Measurements from ENCODE around the gene GFI1B.

Gene GFI1B

DNA sequence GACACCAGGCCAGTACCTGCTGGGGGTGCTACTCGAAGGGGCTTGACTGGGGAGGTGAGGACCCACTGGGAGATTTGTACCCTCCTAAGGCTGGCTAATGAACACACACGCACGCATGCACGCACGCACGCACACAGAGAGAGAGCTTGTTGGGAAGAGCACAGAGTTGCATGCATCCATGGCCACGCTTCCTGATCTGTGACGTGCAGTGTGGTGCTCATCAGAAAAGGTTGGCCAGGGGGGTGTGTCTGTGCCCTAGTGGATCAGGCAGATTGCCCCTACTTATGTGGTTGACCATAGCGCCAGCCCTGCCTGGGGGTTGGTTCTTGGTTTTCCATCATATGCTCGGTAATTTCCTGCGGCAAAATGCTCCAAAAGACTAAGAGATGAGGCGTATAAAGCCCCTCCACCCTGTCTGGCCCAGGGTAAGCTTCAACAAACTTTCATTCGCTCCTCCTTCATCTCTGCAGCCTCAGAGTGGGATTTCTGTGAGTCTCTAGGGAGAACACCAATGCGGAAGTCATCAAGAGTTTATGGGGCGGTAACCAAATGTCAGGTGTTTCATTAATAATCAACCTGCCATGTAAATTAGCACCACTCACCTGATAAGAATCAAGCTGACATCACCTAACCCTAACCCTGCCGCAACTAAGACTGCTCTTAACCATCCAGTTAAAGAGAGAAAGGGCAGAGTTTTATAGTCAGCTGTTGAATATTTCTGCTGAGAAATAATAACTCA, 8.0 kb upstream of the GFI1B start:
- no peak for DNase-seq

DNA sequence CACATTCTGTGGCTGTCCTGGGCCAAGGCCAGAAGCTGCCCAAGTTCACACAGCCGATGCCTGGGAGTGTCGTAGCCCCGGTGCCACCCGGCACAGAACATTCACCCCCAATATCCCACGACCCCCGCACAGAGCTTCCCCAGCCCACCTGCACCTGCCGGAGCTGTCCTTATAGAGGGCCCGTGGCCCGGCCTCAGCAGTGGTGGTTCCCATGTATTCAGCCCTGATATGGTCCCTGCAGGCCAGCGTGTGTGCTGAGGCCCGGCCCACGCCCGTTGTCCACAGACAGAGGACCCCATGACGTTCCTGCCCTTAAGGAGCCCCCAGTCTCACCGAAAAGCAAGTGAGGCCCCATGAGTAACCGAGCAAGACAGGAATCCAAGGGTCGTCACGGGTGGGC, 5.3 kb upstream of the GFI1B start:
- no peak for DNase-seq

- peak; percentile 30 for DNase-seq
Measured at GRCh38 chr9:132973713-132974112, 4.8 kb upstream of the GFI1B start.

DNA sequence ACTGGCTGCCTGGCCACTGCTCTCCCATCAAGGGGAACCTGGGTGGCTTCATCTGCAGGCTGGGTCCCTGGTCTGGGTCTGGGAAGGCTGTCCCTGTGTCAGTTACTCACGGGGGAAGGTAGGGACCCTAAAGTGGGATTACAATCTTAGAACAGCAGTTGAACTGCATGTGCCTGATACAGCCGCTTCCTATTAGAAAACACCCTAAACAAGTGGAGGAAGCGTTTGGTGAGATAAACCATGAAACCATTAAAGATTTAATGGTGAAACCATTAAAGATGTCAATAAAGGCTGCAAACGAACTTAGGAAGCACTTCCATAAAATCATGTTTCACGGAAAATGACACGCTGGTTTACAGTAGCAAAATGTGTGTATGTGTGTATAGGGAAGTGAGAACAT, 2.5 kb upstream of the GFI1B start:
- no peak for DNase-seq

DNA sequence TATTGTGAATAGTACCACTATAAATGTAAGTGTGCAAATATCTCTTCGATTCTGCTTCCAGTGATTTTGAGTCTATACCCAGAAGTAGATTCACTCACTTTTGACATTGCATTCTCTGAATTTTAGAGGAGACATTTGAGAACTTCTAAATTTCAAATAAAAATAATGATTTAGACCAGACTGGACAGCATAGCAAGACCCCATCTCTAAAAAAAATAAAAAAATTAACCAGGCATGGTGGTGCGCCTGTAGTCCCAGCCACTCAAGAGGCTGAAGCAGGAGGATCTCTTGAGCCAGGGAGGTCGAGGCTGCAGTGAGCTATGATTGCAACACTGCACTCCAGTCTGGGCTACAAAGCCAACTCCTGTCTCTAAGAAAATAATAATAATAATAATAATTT, 1.9 kb upstream of the GFI1B start:
- no peak for DNase-seq

- DNase-seq: no peak
Measured at GRCh38 chr9:132978112-132978450, 413 bp upstream of the GFI1B start.

DNA sequence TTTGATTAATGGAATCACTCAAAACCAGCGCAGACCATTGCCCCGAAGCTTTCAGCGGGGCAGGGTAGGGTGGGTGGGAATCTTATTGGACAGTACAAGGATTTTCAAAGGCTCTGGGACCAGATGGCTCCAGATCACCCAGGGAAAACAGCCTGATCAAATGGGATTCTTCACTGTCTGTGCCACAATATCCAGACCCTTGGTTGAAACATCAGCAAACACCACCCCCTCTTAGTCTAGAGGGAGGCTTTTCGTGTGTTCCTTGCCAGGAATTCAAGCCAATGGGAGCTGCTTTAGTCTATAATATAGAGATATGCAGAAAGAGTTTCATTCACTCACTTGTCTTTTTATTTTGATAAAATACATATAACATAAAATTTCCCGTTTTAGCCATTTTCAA, 1.7 kb downstream of the GFI1B start:
- DNase-seq: peak; percentile 58

- DNase-seq: peak; percentile 75
Measured at GRCh38 chr9:132982458-132982857, 4.0 kb downstream of the GFI1B start.

GRCh38 chr9:132983491-132984201, 5.2 kb downstream of the GFI1B start:
- peak; percentile 53 for DNase-seq

DNA sequence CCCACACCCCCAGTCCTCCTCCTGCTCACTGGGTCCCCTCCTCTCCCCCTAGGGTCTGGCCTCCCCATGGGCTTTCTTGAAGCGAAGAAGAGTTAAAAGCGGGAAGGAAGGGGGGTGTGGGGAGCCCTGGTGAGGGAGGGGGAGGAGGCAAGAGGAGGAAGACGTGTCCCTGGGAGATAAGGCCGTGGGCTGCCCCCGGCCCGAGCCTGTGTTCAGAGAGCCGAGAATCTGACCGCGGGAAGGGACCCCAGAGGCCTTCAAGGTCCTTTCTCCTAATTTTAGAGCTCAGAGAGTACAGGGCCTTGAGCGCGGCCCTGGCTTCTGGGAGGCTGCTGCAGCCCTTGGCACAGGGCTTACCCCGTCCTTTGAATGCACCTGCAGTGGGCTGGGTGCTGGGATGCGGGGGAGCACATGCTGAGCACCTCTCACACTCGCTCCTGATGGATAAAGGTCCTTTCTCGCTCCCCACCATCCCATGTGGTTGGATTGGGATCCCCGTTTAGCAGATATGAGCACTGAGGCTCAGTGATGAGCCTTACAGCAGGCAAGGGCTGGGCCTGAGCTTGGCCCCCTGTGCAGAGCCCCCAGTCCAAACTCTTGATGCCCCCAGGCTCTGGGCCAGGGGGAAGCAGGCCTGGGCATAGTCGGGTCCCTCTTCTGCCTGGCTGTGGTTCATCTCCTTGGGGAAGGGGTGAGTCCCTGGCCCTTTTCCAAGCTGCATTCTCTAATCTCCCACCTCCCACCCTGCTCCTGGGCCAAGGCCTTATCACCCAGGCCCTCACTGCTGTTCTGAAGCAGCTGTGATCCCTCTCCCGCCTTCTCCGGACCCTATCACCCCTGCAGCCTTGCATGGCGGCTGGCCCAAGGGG, 5.9 kb downstream of the GFI1B start:
- peak; percentile 91 for DNase-seq

DNA sequence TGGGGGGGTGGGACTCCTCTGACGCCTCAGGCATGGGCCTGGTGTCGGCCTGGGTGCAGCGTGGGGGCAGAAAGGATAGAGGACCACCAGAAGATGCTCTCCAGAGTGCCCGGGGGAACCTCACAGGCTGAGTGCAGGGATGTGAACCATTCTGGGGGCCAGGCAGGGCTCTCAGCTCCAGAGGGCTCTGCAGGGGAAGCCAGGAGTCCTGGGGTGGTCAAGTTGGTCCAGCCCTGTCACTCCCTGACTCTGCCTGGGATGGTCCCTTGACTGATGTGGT, 6.5 kb downstream of the GFI1B start:
- no peak for DNase-seq

DNA sequence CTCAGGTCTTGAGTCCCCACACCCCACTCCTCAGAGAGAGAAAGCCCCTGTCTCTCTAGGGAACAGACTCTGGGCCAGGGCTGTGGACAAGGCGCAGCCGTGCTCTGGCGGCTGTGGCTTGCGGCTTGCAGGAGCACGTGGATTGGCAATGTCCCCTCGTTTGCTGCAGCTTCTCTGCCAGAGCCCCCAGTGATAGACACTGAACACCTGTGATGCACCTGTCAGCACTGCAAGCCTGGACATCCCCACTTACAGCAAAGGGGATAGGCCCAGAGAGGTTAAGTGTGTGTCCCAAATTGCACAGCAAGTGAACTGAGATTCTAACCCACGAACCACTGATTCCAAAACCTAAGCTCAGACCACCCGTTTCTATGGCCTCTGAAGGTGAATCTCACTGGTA, 7.0 kb downstream of the GFI1B start:
- DNase-seq: no peak

- no peak for DNase-seq
Measured at GRCh38 chr9:132986114-132986513, 7.6 kb downstream of the GFI1B start.

GRCh38 chr9:132986640-132987620, 8.4 kb downstream of the GFI1B start:
- DNase-seq: no peak

DNA sequence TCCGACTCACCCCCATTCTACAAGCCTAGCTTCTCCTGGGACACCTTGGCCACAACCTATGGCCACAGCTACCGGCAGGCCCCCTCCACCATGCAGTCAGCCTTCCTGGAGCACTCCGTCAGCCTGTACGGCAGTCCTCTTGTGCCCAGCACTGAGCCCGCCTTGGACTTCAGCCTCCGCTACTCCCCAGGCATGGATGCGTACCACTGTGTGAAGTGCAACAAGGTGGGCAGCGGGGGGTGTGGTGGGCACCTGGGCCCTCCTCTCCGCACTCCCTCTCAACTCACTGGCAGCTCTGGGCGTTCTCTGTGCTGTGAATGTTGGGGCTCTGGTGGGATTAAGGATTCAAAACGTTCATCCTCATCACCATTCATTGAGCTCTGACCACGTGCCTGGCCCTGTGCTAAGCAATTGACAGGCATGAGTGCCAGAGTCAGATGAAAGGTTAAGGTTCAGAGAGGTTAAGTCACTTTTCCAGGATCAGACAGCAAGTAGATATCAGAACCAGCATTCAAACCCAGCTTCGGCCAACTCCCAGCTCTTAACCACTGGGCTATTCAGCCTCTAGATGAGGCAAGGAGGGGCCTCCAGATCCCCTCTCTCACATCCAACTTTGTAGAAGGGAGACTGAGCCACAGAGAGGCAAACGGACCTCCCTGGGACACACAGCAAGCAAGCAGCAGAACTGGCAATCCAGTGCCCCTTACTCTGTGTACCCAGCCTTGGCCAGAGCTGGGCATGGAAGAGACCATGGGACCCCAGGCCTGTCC, 9.9 kb downstream of the GFI1B start:
- DNase-seq: no peak

- DNase-seq: no peak
Measured at GRCh38 chr9:132989014-132989310, 10.5 kb downstream of the GFI1B start.

DNA sequence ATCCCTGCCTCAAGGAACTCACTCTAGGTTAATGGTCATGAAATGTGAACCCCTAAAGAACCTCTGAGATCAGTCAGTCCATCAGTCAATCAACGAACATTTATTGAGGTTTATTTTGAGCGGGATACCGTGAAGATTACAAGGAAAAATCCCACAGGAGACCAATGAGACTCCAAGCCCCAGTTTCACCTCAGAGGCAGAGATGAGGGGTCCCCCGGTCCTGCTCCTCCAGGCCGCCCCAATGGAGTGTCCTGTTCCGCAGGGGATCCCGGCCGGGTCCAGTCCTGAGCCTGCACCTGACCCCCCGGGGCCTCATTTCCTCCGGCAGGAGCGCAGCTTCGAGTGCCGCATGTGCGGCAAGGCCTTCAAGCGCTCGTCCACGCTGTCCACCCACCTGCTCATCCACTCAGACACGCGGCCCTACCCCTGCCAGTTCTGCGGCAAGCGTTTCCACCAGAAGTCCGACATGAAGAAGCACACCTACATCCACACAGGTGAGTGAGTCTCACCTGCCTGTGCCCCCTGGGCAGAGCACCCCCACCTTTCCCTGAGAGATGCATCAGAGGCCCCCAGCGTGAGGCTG, 11.0 kb downstream of the GFI1B start:
- no peak for DNase-seq

DNA sequence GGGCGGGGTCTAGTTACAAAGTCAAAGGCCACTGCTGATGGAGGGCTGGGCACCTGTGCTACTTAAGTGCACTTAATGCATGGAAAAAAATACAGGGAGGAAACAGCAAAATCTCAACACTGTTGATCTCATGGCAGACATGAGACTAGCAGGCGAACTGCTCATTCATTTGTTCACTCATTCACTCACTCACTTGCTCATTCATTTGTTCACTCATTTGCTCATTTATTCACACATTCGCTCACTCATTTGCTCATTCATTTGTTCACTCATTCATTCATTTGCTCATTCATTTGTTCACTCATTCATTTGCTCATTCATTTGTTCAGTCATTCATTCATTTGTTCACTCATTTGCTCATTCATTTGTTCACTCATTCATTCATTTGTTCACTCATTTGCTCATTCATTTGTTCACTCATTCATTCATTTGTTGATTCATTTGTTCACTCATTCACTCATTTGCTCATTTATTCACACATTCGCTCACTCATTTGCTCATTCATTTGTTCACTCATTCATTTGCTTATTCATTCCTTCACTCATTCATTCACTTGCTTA, 11.6 kb downstream of the GFI1B start:
- peak; percentile 12 for DNase-seq

- no peak for DNase-seq
Measured at GRCh38 chr9:132990781-132991180, 12.3 kb downstream of the GFI1B start.

- no peak for DNase-seq
Measured at GRCh38 chr9:132991351-132992300, 13.1 kb downstream of the GFI1B start.
